Measurements from ENCODE around the gene GPC6. TPM values are rescaled to one million over a fixed set of nuclear protein-coding genes. Genes with fewer than 3 reads are reported as not detected.

Gene GPC6
- total RNA-seq, 1 donor from 2014 or later: 8.4 TPM

DNA sequence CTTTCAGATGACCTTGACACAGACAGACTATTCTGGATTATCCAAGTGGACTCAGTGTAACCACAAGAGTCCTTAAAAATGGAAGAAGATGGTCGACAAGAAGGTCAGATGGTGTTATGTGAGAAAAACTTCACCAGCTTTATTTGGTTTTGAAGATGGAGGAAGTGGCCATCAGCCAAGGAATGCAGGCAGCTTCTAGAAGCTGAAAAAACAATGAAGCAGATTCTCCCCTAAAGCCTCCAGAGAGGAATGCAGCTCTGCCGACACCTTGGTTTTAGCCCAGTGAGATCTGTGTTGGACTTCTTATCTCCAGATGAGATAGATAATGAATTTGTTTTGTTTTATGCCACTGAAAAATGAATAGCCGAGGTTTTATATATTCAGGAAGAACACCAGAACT, 751.4 kb downstream of the GPC6 start:
- Histone ChIP-seq H3K27me3 (no peaks in the 10 kb centered on the region), H3K36me3 (no peaks in the 10 kb centered on the region), H3K4me1 (no peaks in the 10 kb centered on the region), H3K27ac (no peak overlapping the region), H3K4me3 (no peak overlapping the region), H3K9me3 (no peaks in the 10 kb centered on the region)
- no peak for ATAC-seq
- DNase-seq: no peak
- intact Hi-C loops (cut with DNase I): no loop called here
- TF ChIP-seq, protein P1, sequence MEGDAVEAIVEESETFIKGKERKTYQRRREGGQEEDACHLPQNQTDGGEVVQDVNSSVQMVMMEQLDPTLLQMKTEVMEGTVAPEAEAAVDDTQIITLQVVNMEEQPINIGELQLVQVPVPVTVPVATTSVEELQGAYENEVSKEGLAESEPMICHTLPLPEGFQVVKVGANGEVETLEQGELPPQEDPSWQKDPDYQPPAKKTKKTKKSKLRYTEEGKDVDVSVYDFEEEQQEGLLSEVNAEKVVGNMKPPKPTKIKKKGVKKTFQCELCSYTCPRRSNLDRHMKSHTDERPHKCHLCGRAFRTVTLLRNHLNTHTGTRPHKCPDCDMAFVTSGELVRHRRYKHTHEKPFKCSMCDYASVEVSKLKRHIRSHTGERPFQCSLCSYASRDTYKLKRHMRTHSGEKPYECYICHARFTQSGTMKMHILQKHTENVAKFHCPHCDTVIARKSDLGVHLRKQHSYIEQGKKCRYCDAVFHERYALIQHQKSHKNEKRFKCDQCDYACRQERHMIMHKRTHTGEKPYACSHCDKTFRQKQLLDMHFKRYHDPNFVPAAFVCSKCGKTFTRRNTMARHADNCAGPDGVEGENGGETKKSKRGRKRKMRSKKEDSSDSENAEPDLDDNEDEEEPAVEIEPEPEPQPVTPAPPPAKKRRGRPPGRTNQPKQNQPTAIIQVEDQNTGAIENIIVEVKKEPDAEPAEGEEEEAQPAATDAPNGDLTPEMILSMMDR (IDR thresholded peaks at IDR 0.05): no peak

DNA sequence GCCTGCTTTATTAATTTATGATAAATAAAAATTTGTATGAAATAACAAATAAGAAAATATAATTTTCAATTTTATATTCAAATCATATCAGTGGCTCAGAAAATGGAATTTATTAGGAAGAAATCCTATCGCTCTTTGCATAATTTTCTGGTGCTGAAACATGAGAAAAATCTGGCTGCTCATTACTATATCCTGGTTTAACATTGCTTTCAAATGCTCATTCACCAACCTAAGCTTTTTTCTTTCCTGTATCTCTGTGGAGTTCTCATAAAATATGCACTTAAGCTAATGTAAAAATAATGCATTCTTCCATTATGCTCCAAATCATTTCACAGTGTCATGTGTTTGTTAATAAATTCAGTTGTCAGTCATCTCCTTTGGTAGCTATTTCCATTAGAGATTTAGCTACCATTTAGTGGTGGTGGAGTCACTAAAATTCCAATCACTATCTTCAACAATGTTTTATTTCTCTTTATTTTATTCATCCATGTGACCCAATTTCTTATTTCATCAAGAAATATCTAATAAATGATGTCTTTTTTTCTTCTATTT, 754.9 kb downstream of the GPC6 start:
- no peaks in the 10 kb centered on the region for H3K36me3 ChIP-seq
- no peak overlapping the region for H3K27ac ChIP-seq
- H3K27me3 ChIP-seq: no peaks in the 10 kb centered on the region
- no peaks in the 10 kb centered on the region for H3K9me3 ChIP-seq
- H3K4me1 ChIP-seq: no peaks in the 10 kb centered on the region
- no peak overlapping the region for H3K4me3 ChIP-seq
- intact Hi-C loops (cut with DNase I): no loop called here
- TF ChIP-seq, protein P1 (IDR thresholded peaks at IDR 0.05): no peak
- ATAC-seq (no peak), DNase-seq (no peak)

DNA sequence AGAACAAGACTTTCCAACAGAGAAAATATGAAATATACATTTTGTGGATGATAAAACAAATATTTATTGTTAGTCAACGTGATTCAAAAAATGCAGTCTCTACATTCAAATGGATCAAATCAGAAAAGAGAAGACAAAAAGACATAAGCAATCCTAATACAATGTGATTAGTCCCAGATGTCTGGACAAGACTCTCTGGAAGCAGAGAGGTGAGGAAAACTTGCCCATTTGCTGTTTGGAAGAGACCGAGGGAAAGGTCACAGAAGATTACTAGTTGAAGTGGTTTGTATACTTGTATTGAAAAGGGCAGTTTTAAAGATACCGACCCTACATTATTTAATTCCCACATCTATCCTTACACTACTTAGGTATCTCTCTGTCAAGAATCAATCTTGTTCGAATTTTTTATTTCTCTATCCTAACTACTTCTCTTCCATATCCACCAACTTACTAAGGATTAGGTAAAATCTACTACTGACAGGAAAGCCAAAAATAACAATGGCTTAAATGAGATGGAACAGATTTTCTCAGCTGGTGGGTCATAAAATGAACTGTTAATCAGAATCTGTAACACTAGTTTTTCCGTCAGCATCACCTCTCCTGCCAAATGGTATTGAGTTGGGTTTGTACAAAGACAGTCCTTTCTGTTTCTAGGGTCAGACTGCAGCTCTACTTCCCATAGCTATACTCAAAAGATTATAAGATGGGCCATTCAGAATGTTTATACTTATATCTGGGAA, 755.7 kb downstream of the GPC6 start:
- intact Hi-C loops (cut with DNase I): no loop called here
- Histone ChIP-seq H3K4me1 (no peaks in the 10 kb centered on the region), H3K36me3 (no peaks in the 10 kb centered on the region), H3K9me3 (no peaks in the 10 kb centered on the region), H3K4me3 (no peak overlapping the region), H3K27me3 (no peaks in the 10 kb centered on the region), H3K27ac (no peak overlapping the region)
- DNase-seq: no peak
- no peak for ATAC-seq
- TF ChIP-seq, protein P1 (IDR thresholded peaks at IDR 0.05): no peak

DNA sequence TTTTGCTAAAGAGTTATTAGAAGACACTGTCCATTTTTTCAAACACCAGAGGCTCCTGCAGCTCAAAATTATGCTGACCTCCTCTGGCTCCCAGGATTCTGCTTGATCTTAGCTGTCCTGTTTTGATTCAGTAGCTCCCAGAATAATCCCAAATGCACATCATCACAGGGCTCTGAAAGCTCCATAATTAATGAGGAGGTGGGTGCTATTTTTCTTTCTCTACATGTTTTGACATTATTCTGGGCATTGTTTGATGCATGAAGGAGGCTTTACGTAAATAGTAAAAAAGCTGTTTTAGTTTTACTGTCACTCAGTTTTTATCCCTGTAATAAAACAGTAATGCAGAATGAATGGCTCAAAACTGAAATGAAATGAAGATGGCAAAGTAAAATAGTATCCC, 757.4 kb downstream of the GPC6 start:
- Histone ChIP-seq H3K27me3 (no peaks in the 10 kb centered on the region), H3K4me1 (no peaks in the 10 kb centered on the region), H3K9me3 (no peaks in the 10 kb centered on the region), H3K27ac (no peak overlapping the region), H3K36me3 (no peaks in the 10 kb centered on the region), H3K4me3 (no peak overlapping the region)
- intact Hi-C loops (cut with DNase I): no loop called here
- no peak for DNase-seq
- no peak for ATAC-seq
- TF ChIP-seq, protein P1 (IDR thresholded peaks at IDR 0.05): no peak

DNA sequence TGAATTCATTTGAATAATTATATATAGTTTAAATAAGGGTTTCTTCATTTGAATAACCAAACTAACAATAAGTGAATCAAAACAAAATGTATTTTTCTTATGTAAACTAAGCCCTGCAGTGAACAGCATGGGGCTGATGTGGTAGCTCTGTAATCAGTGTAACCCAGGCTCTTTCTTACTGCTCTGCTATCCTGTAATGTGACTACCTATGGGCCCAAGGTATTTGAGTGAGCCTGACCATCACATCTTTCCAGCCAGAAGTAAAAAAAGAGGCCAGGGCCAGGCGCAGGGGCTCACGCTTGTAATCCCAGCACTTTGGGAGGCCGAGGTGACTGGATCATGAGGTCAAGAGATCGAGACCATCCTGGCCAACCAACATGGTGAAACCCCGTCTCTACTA, 758.3 kb downstream of the GPC6 start:
- Histone ChIP-seq H3K4me1 (no peaks in the 10 kb centered on the region), H3K9me3 (no peaks in the 10 kb centered on the region), H3K27me3 (no peaks in the 10 kb centered on the region), H3K27ac (no peak overlapping the region), H3K4me3 (no peak overlapping the region), H3K36me3 (no peaks in the 10 kb centered on the region)
- TF ChIP-seq, protein P1 (IDR thresholded peaks at IDR 0.05): no peak
- ATAC-seq (no peak), DNase-seq (no peak)
- intact Hi-C loops (cut with DNase I): no loop called here

All from upper lobe of right lung (tissue), 1 donor.